Nephron progenitor cell (in vitro differentiated cells): Measurements from ENCODE around the gene RTN4RL1.

ENCODE experiments used
- DNase-seq: peaks from one replicate; pipeline ENCODE4 v3.0.0; 2021
- H3K27ac Mint-ChIP-seq: 2 replicates; pipeline ENCODE4 v1.8.0; 2021; ENCODE audit warnings: mild to moderate bottlenecking, moderate library complexity, mixed read lengths
- H3K27me3 Mint-ChIP-seq: 2 replicates; pipeline ENCODE4 v1.8.0; 2021; ENCODE audit warnings: mild to moderate bottlenecking, low read depth, mixed read lengths; ENCODE audit not compliant: poor library complexity
- H3K36me3 Mint-ChIP-seq: 2 replicates; pipeline ENCODE4 v1.8.0; 2021; ENCODE audit warnings: low read depth, mixed read lengths
- H3K4me1 Mint-ChIP-seq: 2 replicates; pipeline ENCODE4 v1.8.0; 2021; ENCODE audit warnings: mixed read lengths
- H3K4me3 Mint-ChIP-seq: 2 replicates; pipeline ENCODE4 v1.8.0; 2021; ENCODE audit warnings: mild to moderate bottlenecking, moderate library complexity, mixed read lengths
- H3K9me3 Mint-ChIP-seq: 2 replicates; pipeline ENCODE4 v1.8.0; 2021; ENCODE audit warnings: mild to moderate bottlenecking, moderate library complexity, mixed read lengths
- TF ChIP-seq, protein P1 (sequence below): fragments of 200-600 bp; sonication (generic); IDR thresholded peaks from 2 replicates; pipeline ENCODE4 v1.5.0; 2021; ENCODE audit warnings: antibody characterized with exemption

Gene RTN4RL1

DNA sequence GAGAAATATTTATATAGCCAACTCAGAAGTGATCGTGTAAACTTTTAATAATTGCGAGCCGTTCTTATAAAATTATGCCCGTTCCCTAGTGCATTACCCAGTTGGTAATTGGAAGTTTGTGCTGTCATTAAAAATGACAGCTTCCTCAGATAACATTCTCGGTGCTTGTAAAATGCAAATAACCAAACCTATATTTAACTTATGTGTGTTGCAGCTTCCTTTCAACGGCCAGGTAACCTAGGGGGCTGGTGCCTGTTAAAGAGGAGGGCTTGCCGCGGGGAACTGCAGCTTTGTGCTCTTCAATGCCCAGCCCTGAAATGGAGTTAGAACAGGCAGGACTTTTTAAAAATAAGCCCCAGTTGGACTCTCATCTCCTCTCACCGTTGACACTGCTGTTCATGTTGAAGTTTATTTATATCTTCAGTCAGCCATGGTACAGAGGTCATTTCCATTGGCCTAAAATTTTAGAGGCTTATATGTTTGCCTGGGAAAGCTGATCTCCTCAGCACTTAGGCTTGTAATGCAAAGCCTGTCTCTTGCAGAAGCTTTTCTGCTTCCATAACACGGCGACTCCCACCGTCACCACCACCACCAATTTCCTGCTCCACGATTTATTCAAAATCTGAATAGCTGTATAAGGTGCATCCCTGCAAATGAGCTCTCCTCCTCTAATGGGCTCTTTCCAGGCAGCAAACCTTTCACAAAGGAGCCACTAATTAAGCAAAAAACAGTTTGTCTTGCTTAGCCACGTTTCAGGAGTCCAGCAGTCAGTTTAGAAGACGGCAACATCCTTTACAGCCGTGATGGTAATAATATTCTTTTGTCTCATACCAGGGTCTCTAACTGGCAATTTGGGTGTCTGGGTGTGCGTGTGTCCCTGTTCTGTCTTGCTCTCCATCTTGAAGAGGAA is 120.6 kb downstream of the RTN4RL1 start:
- Mint-ChIP-seq H3K9me3 (no peaks in the 10 kb centered on the region), H3K4me3 (peak overlapping the region; percentile 62), H3K27me3 (peaks cover 64% of the 10 kb centered on the region), H3K27ac (no peak overlapping the region), H3K36me3 (peaks cover 4% of the 10 kb centered on the region), H3K4me1 (peaks cover 57% of the 10 kb centered on the region)
- DNase-seq, result no peak
- TF ChIP-seq, protein P1, sequence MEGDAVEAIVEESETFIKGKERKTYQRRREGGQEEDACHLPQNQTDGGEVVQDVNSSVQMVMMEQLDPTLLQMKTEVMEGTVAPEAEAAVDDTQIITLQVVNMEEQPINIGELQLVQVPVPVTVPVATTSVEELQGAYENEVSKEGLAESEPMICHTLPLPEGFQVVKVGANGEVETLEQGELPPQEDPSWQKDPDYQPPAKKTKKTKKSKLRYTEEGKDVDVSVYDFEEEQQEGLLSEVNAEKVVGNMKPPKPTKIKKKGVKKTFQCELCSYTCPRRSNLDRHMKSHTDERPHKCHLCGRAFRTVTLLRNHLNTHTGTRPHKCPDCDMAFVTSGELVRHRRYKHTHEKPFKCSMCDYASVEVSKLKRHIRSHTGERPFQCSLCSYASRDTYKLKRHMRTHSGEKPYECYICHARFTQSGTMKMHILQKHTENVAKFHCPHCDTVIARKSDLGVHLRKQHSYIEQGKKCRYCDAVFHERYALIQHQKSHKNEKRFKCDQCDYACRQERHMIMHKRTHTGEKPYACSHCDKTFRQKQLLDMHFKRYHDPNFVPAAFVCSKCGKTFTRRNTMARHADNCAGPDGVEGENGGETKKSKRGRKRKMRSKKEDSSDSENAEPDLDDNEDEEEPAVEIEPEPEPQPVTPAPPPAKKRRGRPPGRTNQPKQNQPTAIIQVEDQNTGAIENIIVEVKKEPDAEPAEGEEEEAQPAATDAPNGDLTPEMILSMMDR, result no peak

- no peak overlapping the region for H3K27ac Mint-ChIP-seq
- no peak for DNase-seq
- H3K9me3 Mint-ChIP-seq, result no peaks in the 10 kb centered on the region
- H3K4me1 Mint-ChIP-seq, result peaks cover 57% of the 10 kb centered on the region
- peaks cover 16% of the 10 kb centered on the region for H3K27me3 Mint-ChIP-seq
- TF ChIP-seq, protein P1, result peak; percentile 23
- no peak overlapping the region for H3K4me3 Mint-ChIP-seq
- peaks cover 31% of the 10 kb centered on the region for H3K36me3 Mint-ChIP-seq
Observed at GRCh38 chr17:1899403-1900000, 125.6 kb downstream of the RTN4RL1 start.

- peaks cover 51% of the 10 kb centered on the region for H3K4me1 Mint-ChIP-seq
- H3K27ac Mint-ChIP-seq, result peak overlapping the region; percentile 92
- TF ChIP-seq, protein P1, result no peak
- H3K36me3 Mint-ChIP-seq, result peaks cover 37% of the 10 kb centered on the region
- no peak overlapping the region for H3K4me3 Mint-ChIP-seq
- no peak for DNase-seq
- H3K9me3 Mint-ChIP-seq, result no peaks in the 10 kb centered on the region
- peaks cover 13% of the 10 kb centered on the region for H3K27me3 Mint-ChIP-seq
Observed at GRCh38 chr17:1898872-1899271, 126.3 kb downstream of the RTN4RL1 start.

- DNase-seq, result no peak
- H3K4me3 Mint-ChIP-seq, result no peak overlapping the region
- H3K9me3 Mint-ChIP-seq, result no peaks in the 10 kb centered on the region
- H3K36me3 Mint-ChIP-seq, result peaks cover 39% of the 10 kb centered on the region
- TF ChIP-seq, protein P1, result no peak
- H3K27ac Mint-ChIP-seq, result peak overlapping the region; percentile 92
- peaks cover 8% of the 10 kb centered on the region for H3K27me3 Mint-ChIP-seq
- peaks cover 50% of the 10 kb centered on the region for H3K4me1 Mint-ChIP-seq
Observed at GRCh38 chr17:1898332-1898731, 126.8 kb downstream of the RTN4RL1 start.

DNA sequence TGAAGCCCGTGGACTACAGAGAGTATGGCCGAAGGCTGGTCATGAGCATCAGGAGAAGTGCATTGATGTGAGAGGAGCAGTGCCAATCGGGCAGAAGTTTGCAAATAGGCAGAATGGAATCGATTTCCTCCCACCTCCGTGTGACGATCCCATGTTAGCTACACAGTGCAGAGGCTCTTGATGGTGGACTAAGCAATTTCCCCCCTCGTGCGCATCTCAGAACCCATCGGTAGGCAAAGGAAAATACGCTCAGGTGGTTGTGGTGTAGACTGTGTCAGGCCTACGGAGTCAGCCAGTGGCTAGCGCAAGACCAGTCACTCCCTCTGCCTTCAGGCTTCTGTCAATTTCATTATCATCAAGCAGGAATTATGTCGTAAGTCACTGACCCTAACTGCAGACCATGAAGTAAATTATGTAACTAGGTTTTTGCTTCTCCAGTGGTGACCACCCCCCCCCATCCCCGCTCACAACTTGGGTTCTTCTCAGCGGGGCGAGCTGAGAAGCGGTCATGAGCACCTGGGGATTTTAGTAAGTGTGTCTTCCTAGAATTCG is 128.0 kb downstream of the RTN4RL1 start:
- H3K27me3 Mint-ChIP-seq, result no peaks in the 10 kb centered on the region
- peaks cover 55% of the 10 kb centered on the region for H3K4me1 Mint-ChIP-seq
- peaks cover 49% of the 10 kb centered on the region for H3K36me3 Mint-ChIP-seq
- no peak for DNase-seq
- H3K4me3 Mint-ChIP-seq, result no peak overlapping the region
- H3K9me3 Mint-ChIP-seq, result no peaks in the 10 kb centered on the region
- peak overlapping the region; percentile 30 for H3K27ac Mint-ChIP-seq
- TF ChIP-seq, protein P1, result no peak
